GM21717 (cell line): ENCODE results near the gene ARHGEF10L.
"Not testable (repeated sequence)": the region's sequence is repeated elsewhere in the genome, so short reads cannot be mapped to it uniquely, and the experiment has no call there.

Source experiments
- ATAC-seq: cut with Tn5 transposase; IDR thresholded peaks from one replicate; pipeline ENCODE4 v1.9.1; 2021; ENCODE audit warnings: mild to moderate bottlenecking, moderate library complexity; ENCODE audit not compliant: unreplicated experiment

ARHGEF10L gene

DNA sequence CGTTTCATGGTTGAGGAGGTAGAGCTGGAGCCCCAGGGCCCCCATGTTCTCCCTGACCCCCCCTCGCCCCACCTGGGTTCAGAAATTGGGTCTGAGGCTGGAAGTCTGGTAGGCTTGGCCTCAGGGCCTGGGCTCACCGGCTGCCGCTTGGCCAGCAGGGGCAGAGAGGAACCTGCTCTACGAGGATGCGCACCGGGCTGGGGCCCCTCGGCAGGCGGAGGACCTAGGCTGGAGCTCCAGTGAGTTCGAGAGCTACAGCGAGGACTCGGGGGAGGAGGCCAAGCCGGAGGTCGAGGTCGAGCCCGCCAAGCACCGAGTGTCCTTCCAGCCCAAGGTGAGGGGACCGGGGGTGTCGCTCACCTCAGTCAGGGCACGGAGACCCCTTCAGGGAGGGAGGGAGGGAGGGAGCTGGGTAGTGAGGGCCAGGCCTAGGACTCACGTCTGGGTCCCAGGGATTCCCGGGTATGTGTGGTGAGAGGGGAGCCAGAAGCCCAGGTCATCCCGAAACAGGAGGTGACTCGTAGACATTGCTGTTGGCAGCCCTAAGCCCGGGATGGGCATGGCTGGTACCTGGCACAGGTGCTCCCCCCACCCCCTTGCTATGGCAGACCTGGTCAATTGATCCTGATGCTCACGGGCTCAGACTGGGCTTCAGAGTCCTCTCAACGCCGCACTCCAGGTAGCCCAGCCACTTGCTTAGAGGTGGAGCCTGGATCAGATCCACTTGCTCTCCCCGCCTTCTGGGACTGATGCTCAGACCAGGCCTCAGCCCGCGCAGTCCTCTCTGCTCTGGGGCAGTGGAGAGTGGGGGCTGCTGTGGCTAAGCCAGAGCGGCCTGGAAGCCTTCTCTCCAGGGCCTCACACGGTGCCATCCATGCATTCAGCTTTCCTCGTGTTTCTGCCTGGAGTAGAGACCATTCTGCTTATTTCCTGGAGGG, 68.4 kb downstream of the ARHGEF10L start:
- no peak for ATAC-seq

DNA sequence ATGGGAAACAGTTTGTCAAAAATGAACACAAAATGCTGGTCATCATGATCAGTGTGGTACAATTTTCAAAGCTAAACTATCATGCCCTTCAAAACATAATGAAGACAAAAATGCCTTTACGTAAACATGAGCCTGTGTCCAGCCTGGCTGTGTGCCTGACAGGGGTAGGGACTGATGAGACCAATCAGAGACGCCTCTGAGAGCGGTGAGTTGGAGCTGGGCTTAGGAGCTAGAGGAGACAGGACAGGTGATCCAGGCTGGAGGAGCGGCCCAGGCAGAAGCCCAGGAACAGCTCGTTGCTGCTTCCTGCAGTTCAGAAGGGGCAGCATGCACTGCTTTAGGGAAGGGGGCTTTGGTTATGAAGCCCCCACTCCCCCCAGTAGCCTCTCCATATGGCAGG, 70.0 kb downstream of the ARHGEF10L start:
- ATAC-seq: no peak

DNA sequence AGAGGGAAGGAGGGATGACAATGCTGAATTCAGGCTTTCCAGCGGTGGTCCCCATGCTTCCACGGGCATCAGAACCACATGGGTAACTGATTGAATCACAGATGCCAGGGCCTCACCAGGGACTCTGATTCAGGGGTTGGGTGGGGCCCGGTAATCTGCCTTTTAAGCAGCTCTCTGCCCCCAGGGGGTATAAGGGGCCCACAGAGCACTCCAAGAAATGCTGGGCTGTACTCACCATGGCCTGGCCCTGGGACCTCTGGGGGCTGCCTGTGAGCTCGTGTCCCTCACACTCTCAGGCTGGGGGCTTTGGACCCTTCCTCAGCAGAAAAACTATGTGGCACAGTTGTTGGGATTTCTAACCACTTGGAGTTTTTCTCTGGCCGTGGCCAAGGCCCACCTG, 70.6 kb downstream of the ARHGEF10L start:
- no peak for ATAC-seq

DNA sequence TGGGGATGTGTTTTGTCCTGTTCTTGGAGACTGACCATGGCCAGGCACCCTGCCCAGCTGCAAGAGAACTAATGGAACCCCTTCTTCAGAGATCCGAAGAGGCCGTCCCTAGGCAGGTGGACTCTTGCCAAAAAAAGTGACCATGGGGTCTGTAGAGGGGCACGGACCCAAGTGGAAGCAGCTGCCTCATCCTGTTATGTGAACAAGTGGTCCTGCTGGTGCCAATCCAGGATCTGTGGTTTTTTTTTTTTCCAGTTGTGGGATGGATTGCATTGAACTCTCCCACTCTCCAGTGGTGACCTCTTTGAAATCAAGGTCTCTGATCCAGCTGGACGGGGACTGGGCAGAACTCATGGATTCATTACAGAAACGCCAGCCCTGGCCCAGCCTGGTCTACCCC, 71.2 kb downstream of the ARHGEF10L start:
- ATAC-seq: no peak

DNA sequence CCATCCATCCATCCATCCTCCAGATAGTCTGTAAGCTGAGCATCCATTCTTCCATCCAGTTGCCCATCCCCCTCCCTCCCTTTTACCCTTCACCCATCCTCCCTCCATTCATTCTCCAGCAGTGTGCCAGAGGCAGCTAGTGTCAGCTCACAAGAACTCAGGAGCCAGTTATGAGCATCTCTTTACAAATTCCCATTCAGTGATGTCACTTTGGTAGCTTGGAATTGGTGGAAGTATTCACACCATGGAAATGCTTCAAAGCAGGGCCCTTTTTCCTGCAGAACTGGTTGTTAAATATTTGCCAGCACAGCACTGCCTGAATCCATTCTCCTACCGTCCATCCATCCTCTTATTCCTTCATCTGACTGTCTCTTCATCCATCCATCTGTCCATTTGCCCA, 72.5 kb downstream of the ARHGEF10L start:
- ATAC-seq: no peak

DNA sequence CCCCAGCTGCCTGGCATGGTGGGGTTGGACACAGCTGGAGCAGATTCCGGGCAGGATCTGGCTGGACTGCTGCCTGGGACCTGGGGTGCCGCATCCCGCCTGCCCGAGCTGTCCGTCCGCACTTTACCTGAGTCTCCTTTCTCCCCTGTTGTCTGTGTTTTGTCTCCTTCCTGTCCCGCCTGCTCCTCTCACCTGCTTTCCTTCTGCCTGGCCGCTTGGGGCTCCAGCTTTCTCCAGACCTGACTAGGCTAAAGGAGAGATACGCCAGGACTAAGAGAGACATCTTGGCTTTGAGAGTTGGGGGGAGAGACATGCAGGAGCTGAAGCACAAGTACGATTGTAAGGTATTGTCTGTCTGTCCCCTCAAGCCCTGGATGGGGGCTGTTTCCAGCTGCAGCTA, 73.3 kb downstream of the ARHGEF10L start:
- ATAC-seq: no peak

DNA sequence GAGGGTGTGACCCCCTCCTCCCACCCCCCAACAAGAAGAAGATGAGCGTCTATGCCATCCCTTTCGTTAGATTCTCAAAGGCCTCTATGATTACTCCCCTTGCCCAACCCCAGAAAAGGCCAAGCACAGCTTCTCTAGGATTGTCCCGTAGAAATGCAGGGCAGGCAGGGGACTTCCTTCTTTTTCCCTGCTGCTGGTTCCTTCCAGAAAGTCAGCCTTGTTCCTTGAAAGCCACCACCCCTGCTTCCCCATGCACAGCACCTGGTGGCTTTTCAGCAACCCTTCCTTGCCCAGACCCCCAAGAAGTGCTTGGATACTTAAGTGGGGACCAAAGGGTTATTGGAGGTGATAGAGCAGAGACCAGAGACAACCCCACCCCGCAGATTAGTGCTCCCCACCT, 75.1 kb downstream of the ARHGEF10L start:
- ATAC-seq: no peak

DNA sequence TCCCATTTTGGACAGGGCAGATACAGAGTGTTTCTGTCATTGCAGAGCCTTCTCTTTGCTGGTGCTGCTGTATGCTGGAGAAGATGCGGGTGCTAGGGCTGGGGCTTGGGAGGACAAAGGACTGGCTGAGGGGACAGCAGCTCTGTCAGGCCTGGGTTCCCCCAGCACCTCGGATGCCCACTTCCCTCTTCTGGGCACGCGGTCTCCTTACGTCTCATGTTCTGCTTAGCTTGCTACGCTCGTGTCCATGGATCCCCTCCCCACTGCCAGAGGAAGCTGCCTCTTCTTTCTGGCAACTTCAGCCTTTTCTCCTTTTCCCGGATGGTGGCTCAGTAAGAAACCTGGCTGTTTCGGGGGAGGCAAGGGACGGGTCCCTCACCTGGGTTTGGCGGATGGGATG, 75.7 kb downstream of the ARHGEF10L start:
- no peak for ATAC-seq

DNA sequence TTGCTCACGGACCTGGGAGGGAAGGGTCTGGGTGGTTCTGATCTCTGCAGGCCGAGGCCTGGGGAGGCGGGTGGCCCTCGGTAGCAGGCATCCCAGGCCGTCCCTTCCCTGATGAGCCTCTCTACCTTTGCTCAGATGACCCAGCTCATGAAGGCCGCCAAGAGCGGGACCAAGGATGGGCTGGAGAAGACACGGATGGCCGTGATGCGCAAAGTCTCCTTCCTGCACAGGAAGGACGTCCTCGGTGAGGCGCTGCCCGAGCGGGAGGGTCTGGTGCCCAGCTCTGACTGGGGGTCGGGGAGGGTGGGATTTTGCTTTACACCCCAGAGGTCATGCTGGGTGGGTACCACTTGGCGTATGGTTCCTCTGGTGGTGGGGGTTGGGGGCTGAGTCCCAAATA, 76.5 kb downstream of the ARHGEF10L start:
- ATAC-seq: no peak

DNA sequence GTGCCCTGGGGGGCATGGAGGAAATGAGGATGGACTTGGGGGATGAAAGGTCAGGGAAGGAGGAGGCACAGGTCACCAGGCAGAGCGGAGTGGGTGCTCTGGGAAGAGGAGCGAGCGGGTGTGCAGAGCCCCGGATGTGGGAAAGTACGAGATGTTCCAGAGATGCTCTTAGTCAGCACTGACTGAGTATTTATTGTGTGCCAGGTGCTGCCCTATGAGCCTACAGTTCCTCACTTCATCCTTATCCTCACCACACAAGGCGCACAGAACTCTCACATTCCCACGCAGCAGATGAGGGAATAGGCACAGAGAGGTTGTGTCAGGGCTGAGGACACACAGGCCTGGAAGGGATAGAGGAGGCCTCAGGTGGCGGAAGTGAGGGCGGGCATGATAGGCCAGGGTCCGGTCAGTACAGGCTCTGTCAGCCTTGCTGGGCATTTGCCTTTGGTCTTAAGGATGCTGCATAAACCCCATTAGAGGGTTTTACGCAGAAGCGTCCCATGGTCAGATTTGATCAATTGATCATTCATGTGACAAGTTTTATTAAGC, 77.3 kb downstream of the ARHGEF10L start:
- no peak for ATAC-seq

DNA sequence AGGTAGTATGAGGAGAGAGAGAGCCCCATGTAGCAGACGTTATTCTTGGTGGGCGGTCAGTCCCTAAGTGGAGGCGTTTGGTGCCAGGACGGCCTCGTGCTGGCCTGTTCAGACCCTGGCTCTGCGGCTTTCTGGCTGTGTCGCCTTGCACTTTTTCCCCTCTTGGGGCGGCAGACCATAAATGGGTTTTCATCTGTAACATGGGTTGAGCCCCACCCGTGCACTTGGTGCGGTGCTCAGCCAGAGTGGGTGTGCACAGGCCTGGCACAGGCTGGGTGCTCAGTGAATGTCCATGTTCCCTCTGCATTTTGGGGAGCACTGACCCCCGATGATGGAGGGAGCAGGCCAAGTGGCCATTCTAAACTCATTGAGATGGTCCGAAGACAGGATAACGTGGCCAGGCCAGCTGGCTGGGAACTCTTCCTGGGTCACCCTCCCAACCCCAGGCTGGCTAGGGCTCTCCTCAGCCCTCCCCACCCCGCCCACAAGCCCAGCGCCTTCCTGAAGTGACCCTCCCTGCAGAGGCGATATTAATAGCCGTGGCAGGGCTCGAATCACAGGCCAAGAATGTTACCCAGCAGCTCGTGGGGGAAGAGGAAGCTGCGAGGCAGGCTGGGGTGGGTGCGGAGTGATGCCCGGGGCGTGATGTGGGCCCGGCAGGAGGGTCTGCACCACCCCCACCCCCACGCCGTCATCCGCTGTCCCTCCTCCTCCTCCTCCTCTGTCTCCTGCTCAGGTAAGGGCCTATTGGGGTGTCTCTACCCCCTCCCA, 78.5 kb downstream of the ARHGEF10L start:
- no peak for ATAC-seq

DNA sequence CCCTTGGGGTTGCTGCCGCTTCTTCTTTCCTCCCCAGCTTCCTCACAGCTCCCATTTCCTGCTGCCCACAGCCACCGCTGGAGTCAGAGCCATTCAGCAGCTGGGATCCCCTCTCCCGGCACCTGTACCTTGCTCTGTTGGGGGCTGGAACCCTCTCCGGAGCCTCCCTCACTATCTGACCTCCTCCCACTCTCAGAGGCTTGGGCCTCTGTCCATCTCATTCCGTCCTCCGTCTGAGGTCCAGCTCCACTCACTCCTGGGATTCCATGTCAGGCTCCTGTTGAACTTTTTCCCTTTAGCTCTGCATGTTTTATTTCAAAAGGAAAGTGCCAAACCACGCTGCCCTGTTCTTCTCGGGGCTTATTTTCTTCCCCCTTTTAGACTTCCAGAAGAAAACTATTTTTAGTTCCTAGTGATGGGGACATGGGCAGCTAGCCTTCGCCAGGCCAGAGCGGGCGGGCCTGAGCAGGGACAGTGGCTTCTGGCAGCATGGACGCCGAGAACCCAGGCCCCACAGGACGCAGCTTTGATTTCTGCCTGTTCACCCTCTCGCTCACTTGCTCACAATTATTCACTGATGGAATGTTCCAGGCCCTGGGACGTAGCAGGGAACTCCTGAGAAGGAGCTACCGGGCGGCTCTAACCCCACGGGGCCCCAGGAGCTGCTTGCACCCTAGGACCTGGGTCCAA, 79.2 kb downstream of the ARHGEF10L start:
- ATAC-seq: no peak

DNA sequence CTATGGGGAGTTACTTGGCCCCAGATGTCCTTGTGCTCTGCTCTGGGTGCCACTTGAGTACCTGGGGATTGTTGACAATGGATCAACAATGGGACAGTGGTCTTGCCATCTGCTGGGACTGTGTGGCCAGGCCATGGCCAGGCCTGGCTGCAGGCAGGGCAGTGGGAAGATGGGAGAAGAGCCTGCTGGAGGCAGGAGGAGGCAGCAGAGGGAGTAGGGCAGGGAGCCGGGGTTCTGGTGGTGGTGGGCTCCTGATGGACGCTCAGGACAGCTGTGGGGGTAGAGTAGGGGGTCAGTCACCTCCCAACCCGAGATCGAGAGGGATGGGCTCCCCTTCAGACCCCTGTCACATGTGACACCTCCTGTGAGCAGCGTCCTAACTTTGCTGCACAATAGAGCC, 81.0 kb downstream of the ARHGEF10L start:
- no peak for ATAC-seq

DNA sequence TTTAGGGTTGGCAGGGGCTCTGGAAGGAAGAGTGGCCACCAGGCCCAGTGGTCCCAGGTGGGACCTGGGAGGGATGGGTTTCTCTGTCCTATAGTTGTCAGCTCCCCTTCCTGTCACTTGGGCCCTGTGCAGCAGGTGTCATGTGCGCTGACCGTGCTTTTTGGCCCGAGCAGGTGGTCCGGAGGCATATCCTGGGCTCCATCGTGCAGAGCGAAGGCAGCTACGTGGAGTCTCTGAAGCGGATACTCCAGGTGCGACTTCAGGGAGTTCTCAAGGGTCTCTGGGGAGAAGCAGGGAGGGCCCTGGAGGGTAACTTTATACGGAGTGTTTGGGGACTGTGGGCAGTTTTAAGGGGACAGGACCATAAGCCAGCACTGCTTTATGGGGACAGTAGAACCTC, 82.2 kb downstream of the ARHGEF10L start:
- no peak for ATAC-seq

DNA sequence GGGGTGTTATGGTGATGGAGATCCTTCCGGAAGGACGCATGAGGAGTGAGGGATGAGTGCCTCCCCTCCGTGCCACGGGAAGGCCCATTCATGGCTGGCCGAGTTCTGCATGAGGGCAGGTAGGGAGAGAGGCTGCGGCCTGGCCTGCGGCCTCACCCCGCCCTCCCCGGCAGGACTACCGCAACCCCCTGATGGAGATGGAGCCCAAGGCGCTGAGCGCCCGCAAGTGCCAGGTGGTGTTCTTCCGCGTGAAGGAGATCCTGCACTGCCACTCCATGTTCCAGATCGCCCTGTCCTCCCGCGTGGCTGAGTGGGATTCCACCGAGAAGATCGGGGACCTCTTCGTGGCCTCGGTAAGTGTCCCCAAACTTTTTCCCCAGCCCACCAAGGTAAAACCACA, 83.3 kb downstream of the ARHGEF10L start:
- no peak for ATAC-seq

DNA sequence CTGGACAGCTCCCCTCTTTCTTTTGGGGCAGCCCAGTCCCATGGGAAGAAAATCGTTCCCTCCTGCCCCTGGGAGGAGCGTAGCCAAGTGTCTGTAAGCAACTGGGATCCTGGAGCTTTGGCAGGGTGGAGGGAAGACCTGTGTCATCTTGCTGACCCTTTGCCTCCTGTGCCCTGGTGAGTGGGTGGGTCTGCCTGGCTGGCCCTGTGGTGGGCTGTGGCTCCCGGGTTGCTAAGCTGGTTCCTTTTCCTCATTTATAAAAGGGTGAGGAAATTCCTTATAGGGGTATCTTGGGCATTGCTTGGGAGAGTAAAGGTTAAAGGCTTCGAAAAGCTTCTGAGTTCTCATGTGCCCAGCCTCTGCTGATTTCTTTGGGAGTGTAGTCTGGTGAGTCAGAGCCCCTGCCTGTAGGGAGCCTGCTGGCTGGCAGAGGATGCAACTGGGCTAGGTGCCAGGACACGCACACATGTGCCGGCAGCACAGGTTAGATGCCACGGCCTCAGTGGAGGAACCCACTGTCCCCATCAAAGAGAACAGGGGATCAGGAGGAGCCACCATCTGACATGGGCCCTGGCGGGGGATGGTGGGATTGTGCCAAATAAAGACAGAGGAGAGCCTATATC, 85.2 kb downstream of the ARHGEF10L start:
- no peak for ATAC-seq

DNA sequence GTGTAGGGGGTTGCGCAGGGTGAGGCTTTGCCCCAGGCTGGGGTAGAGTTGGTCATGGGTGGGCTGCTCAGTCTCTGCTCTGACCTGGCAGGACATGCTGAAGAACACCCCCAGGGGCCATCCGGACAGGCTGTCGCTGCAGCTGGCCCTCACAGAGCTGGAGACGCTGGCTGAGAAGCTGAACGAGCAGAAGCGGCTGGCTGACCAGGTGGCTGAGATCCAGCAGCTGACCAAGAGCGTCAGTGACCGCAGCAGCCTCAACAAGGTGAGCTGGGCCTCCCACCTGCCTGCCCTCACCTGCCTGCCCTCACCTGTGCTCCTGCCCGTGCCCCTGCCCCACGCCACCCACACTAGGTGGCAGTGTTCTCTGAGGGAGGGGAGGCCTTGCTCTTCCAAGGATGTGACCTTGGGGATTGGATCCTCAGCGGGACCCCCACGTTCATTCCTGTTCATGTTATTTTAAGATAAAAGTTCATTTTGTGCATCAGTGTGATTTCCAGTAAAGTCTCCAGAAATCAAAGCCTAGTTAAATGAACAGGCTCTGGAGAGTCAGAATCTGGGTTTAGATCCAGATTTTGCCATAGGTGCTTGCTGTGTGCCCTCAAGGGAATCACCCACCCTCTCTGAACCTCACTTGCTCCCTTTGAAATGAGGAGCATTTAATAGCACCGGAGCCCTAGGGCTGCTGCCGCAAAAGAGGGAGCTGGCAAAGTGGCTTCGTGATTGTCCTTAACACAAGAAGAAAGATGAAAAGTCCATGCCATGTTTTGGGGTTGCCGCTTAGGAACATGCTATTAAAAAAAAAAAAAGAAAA, 87.9 kb downstream of the ARHGEF10L start:
- ATAC-seq: no peak

DNA sequence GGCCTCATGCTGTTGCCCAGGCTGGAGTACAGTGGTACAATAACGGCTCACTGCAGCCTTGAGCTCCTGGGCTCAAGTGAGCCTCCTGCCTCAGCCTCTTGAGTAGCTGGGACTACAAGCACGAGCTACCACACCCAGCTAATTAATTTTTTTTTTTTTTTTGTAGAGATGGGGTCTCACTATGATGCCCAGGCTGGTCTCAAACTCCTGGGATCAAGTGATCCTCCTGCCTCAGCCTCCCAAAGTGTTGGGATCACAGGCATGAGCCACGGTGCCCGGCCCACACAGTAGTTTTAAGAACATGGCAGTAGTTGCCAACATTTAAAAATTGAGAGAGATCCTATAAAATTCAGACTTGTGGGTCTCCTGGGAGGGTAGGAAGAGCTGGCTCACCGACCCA, 89.5 kb downstream of the ARHGEF10L start:
- ATAC-seq: not testable (repeated sequence)

DNA sequence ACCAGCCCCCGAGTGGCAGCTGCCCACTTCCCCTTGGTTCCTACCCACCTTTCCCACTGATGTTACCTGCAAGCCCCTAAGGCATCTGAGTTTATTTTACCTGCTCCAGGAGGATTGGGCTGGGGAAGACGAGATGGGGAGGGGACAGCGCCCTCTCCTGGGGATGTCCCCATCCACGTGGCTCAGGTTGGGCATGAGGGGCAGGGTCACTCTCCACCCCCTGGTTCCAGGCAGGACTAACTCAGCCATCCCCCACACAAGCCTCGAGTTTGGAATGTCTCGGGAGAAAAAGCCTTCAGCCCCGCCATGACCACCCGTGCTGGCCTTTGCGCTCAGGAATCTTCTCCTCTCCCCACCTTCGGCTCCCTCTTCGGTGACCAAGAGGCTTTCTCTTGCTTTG, 90.0 kb downstream of the ARHGEF10L start:
- no peak for ATAC-seq
